Measurements from ENCODE around the gene HLF. TPM values are rescaled to one million over a fixed set of nuclear protein-coding genes. Genes with fewer than 3 reads are reported as not detected.

The HLF gene
- total and polyA plus RNA-seq, 2 experiments from 2014 or later, result 0.29 to 0.74 TPM

- Histone ChIP-seq H3K9me3 (ENCODE audit: low read depth) (no peaks in the 10 kb centered on the region), H3K27me3 (no peaks in the 10 kb centered on the region), H3K4me1 (ENCODE audit: low read depth) (no peaks in the 10 kb centered on the region), H3K4me3 (no peak overlapping the region), H3K27ac (no peak overlapping the region), H3K36me3 (no peaks in the 10 kb centered on the region)
- no peak for DNase-seq (ENCODE audit: low read depth in 1 of 2, low spot score in 1 of 2)
- TF ChIP-seq, protein P1, sequence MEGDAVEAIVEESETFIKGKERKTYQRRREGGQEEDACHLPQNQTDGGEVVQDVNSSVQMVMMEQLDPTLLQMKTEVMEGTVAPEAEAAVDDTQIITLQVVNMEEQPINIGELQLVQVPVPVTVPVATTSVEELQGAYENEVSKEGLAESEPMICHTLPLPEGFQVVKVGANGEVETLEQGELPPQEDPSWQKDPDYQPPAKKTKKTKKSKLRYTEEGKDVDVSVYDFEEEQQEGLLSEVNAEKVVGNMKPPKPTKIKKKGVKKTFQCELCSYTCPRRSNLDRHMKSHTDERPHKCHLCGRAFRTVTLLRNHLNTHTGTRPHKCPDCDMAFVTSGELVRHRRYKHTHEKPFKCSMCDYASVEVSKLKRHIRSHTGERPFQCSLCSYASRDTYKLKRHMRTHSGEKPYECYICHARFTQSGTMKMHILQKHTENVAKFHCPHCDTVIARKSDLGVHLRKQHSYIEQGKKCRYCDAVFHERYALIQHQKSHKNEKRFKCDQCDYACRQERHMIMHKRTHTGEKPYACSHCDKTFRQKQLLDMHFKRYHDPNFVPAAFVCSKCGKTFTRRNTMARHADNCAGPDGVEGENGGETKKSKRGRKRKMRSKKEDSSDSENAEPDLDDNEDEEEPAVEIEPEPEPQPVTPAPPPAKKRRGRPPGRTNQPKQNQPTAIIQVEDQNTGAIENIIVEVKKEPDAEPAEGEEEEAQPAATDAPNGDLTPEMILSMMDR (IDR thresholded peaks at IDR 0.05; ENCODE audit: low read depth, low read length), result no peak
Measured at GRCh38 chr17:55290492-55291113, 25.8 kb downstream of the HLF start.

GRCh38 chr17:55291114-55291507, 26.4 kb downstream of the HLF start:
- H3K9me3 ChIP-seq (ENCODE audit: low read depth), result no peaks in the 10 kb centered on the region
- no peaks in the 10 kb centered on the region for H3K4me1 ChIP-seq (ENCODE audit: low read depth)
- TF ChIP-seq, protein P1 (IDR thresholded peaks at IDR 0.05; ENCODE audit: low read depth, low read length), result no peak
- H3K27me3 ChIP-seq, result no peaks in the 10 kb centered on the region
- H3K4me3 ChIP-seq, result no peak overlapping the region
- H3K36me3 ChIP-seq, result no peaks in the 10 kb centered on the region
- H3K27ac ChIP-seq, result no peak overlapping the region
- no peak for DNase-seq (ENCODE audit: low read depth in 1 of 2, low spot score in 1 of 2)

DNA sequence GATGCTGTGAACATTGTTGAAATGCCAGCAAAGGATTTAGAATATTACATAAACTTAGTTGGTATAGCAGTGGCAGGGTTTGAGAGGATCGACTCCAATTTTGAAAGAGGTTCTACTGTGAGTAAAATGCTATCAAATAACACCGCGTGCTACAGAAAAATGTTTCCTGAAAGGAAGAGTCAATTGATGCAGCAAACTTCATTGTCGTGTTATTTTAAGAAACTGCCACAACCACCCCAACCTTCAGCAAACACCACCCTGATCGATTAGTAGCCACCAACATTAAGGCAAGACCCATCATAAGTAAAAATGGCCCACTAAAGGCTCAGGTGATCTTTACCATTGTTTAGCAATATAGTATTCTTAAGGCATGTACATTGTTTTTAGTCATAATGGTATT, 27.3 kb downstream of the HLF start:
- H3K9me3 ChIP-seq (ENCODE audit: low read depth), result no peaks in the 10 kb centered on the region
- no peaks in the 10 kb centered on the region for H3K27me3 ChIP-seq
- no peaks in the 10 kb centered on the region for H3K36me3 ChIP-seq
- no peaks in the 10 kb centered on the region for H3K4me1 ChIP-seq (ENCODE audit: low read depth)
- no peak overlapping the region for H3K4me3 ChIP-seq
- no peak for DNase-seq (ENCODE audit: low read depth in 1 of 2, low spot score in 1 of 2)
- H3K27ac ChIP-seq, result no peak overlapping the region
- TF ChIP-seq, protein P1 (IDR thresholded peaks at IDR 0.05; ENCODE audit: low read depth, low read length), result no peak

DNA sequence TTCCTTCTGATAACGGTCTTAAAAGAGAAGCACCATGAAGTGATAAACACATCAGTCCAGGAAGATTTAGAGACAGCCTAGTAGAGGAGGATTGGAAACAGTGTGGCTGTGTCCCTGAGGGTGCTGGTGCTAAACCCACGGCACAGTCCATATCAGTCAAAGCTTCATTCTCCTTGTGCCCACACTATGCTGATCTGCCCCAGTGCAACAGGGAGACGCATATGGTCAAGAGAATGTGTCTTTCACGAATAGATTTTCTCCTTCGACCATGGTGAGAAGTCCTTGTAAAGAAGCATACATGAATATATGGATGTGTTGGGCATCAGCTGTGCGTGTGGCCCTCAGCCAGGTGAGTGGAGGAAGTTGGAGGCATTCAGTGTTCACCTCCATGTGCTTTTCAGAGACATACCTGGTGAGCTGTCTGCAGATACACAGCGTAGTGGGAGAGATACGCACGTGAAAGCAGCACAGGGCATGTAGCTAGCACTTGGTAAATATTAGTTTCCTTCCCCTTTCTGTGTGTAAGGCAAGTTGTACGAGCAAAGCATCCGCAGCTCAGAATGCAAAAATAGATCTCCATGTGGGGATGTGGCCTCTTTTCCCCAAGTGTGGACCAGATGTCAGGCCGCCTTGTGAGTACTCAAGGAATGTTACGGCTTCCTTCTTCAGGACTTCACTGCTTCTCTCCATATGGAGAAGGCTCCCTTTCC, 29.4 kb downstream of the HLF start:
- DNase-seq (ENCODE audit: low read depth in 1 of 2, low spot score in 1 of 2), result no peak
- no peaks in the 10 kb centered on the region for H3K36me3 ChIP-seq
- H3K27ac ChIP-seq, result no peak overlapping the region
- no peak overlapping the region for H3K4me3 ChIP-seq
- TF ChIP-seq, protein P1 (IDR thresholded peaks at IDR 0.05; ENCODE audit: low read depth, low read length), result no peak
- no peaks in the 10 kb centered on the region for H3K9me3 ChIP-seq (ENCODE audit: low read depth)
- no peaks in the 10 kb centered on the region for H3K27me3 ChIP-seq
- no peaks in the 10 kb centered on the region for H3K4me1 ChIP-seq (ENCODE audit: low read depth)

- no peaks in the 10 kb centered on the region for H3K36me3 ChIP-seq
- DNase-seq (ENCODE audit: low read depth in 1 of 2, low spot score in 1 of 2), result peak; percentile 51 to 65
- H3K4me1 ChIP-seq (ENCODE audit: low read depth), result no peaks in the 10 kb centered on the region
- no peak overlapping the region for H3K4me3 ChIP-seq
- no peaks in the 10 kb centered on the region for H3K9me3 ChIP-seq (ENCODE audit: low read depth)
- no peaks in the 10 kb centered on the region for H3K27me3 ChIP-seq
- TF ChIP-seq, protein P1 (IDR thresholded peaks at IDR 0.05; ENCODE audit: low read depth, low read length), result peak; percentile 92
- no peak overlapping the region for H3K27ac ChIP-seq
Measured at GRCh38 chr17:55295411-55296170, 30.8 kb downstream of the HLF start.
